Gastroesophageal sphincter (tissue), 4 donors: ENCODE results near the gene GADD45G. TPM values are rescaled to one million over a fixed set of nuclear protein-coding genes. Genes with fewer than 3 reads are reported as not detected.

Experiments
- ATAC-seq: fragments of 150-250 bp; one replicate; pipeline ENCODE4 v1.9.1; 2016; ENCODE audit warnings: mild to moderate bottlenecking, moderate library complexity
- H3K27ac ChIP-seq, 4 donors: fragments of 200-600 bp; sonication (generic) in 3 of 4; 1 replicate in 3 of 4; 2 replicates in 1 of 4; pipeline ENCODE4 v1.5.1; 2016 to 2019
- H3K27me3 ChIP-seq: fragments of 200-600 bp; sonication (generic); one replicate; pipeline ENCODE4 v1.5.1; 2019
- H3K36me3 ChIP-seq, 2 donors: fragments of 200-600 bp; sonication (generic); one replicate each; pipeline ENCODE4 v1.5.1; 2019; ENCODE audit warnings: control low read depth in 1 of 2
- H3K4me1 ChIP-seq, 3 donors: fragments of 200-600 bp; sonication (generic); 1 replicate in 2 of 3; 2 replicates in 1 of 3; pipeline ENCODE4 v1.5.1; 2016 to 2019; ENCODE audit warnings: control low read depth in 2 of 3
- H3K4me3 ChIP-seq, 2 donors: fragments of 200-600 bp; sonication (generic); one replicate each; pipeline ENCODE4 v1.5.1; 2019; ENCODE audit warnings: mild to moderate bottlenecking in 1 of 2, moderate library complexity in 1 of 2
- H3K9me3 ChIP-seq, 3 donors: fragments of 200-600 bp; sonication (generic); one replicate each; pipeline ENCODE4 v1.5.1; 2017 to 2019; ENCODE audit warnings: control low read depth in 2 of 3
- EP300 ChIP-seq: sonication (generic); formaldehyde crosslinking; IDR thresholded peaks from one replicate; pipeline ENCODE4 v1.6.1; 2017; ENCODE audit warnings: antibody characterized with exemption, mild to moderate bottlenecking
- POLR2A ChIP-seq, 2 donors: fragments of 450-650 bp; IDR thresholded peaks; one replicate each; pipeline ENCODE4 v1.6.1; 2017; ENCODE audit warnings: antibody characterized with exemption in 2 of 2, mild to moderate bottlenecking in 2 of 2, moderate library complexity in 1 of 2
- POLR2AphosphoS5 ChIP-seq: sonication (generic); formaldehyde crosslinking; IDR thresholded peaks from one replicate; pipeline ENCODE4 v1.6.1; 2017; ENCODE audit warnings: antibody characterized with exemption
- WGBS, 2 donors: methylation state at CpG; one replicate each; pipeline ENCODE4 v1.1.5; 2018; ENCODE audit warnings: low coverage in 1 of 2; 5-methylcytosine and 5-hydroxymethylcytosine counted together
- total RNA-seq, 4 donors: library from RNA; depleted of rRNA; stranded (reverse); fragments of >200 nt; gene quantifications; one replicate each; pipeline ENCODE4 v1.1.0, GENCODE V29; 2016
- TF ChIP-seq, protein P1 (sequence below), 4 experiments: fragments of 200-600 bp in 2 of 4; fragments of 450-650 bp in 2 of 4; sonication (generic) in 1 of 4; IDR thresholded peaks; one replicate each; pipeline ENCODE4 v1.5.1; 2017 to 2019; ENCODE audit warnings: antibody characterized with exemption in 4 of 4, mild to moderate bottlenecking in 2 of 4, moderate library complexity in 2 of 4

Gene GADD45G
- total RNA-seq, 4 donors from 2014 or later, result 63.5 to 150 (median 91.8) TPM

DNA sequence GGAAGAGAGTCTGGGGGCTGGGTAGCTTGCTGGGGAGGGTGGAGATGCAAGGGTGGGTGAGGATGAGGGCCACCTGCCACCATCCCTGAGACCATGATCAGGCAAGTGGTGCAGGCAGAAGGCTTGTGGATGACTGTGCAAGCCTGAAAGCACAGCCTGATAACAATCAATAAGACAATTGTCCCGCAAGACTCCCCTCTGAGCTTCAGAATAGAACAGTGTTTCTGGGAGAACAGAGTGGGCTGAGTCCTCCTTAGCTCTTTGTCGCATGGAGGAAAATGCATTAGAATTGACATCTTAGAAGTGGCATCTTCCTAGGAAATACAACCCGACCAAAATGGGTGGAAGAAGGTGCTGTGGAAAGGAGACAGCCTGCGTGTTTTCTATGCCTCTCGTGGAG is 6.6 kb downstream of the GADD45G start:
- H3K36me3 ChIP-seq, result peaks cover 0 to 5% of the 10 kb centered on the region in 2 donors
- TF ChIP-seq POLR2AphosphoS5 (no peak), POLR2A (IDR thresholded peaks at IDR 0.05) (no peak), EP300 (no peak)
- TF ChIP-seq, protein P1, sequence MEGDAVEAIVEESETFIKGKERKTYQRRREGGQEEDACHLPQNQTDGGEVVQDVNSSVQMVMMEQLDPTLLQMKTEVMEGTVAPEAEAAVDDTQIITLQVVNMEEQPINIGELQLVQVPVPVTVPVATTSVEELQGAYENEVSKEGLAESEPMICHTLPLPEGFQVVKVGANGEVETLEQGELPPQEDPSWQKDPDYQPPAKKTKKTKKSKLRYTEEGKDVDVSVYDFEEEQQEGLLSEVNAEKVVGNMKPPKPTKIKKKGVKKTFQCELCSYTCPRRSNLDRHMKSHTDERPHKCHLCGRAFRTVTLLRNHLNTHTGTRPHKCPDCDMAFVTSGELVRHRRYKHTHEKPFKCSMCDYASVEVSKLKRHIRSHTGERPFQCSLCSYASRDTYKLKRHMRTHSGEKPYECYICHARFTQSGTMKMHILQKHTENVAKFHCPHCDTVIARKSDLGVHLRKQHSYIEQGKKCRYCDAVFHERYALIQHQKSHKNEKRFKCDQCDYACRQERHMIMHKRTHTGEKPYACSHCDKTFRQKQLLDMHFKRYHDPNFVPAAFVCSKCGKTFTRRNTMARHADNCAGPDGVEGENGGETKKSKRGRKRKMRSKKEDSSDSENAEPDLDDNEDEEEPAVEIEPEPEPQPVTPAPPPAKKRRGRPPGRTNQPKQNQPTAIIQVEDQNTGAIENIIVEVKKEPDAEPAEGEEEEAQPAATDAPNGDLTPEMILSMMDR (IDR thresholded peaks at IDR 0.05), result no peak
- H3K27ac ChIP-seq, result no peak overlapping the region
- no peak for ATAC-seq
- no peak overlapping the region for H3K4me3 ChIP-seq
- 90 to 100% methylated on average over 2 to 4 of the region's 5 CpGs for WGBS, 2 donors
- H3K27me3 ChIP-seq, result no peaks in the 10 kb centered on the region
- no peaks in the 10 kb centered on the region for H3K9me3 ChIP-seq
- peaks cover 0 to 26% (median 3%) of the 10 kb centered on the region in 3 donors for H3K4me1 ChIP-seq

DNA sequence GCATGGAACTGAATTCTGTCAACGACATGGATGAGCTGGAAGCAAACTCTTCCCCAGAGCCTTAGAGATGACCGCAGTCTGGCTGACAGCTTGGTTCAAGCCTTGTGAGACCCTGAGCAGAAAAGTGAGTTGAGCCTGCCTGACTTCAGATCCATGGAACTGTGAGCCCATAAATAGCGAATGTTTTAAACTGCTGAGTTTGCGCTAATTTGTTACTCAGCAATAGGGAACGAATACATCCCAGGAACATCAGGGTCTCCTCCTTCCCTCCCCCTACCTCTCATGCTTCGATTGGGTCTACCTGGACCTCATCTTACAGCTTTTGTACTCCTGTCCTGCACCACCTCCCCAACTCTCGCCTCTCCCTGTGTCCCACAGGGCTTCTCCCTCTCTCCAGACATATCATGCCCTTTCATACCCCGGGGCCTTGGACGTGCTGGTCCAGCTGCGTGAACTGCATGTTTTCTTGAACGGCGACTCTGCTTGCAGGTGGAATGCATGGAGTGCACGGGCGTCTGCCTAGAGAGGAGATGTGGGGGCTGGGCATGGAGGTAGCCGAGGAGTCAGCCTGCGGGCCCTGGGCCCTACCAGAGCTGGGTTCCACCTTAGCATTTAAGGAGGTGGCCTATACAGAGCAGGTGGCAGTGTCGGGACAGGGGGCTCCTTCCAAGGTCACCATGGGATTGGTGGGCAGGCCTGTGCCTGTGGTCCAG is 7.9 kb downstream of the GADD45G start:
- no peaks in the 10 kb centered on the region for H3K27me3 ChIP-seq
- H3K36me3 ChIP-seq, result no peaks in the 10 kb centered on the region
- peaks cover 0 to 20% (median 0%) of the 10 kb centered on the region in 3 donors for H3K4me1 ChIP-seq
- no peak overlapping the region for H3K4me3 ChIP-seq
- no peak overlapping the region for H3K27ac ChIP-seq
- no peak for ATAC-seq
- whole genome bisulfite sequencing, 2 donors, result 88% methylated on average over 6 to 9 of the region's 17 CpGs
- H3K9me3 ChIP-seq, result no peaks in the 10 kb centered on the region
- TF ChIP-seq POLR2AphosphoS5 (no peak), POLR2A (IDR thresholded peaks at IDR 0.05) (no peak), EP300 (no peak)
- TF ChIP-seq, protein P1 (IDR thresholded peaks at IDR 0.05), result no peak

DNA sequence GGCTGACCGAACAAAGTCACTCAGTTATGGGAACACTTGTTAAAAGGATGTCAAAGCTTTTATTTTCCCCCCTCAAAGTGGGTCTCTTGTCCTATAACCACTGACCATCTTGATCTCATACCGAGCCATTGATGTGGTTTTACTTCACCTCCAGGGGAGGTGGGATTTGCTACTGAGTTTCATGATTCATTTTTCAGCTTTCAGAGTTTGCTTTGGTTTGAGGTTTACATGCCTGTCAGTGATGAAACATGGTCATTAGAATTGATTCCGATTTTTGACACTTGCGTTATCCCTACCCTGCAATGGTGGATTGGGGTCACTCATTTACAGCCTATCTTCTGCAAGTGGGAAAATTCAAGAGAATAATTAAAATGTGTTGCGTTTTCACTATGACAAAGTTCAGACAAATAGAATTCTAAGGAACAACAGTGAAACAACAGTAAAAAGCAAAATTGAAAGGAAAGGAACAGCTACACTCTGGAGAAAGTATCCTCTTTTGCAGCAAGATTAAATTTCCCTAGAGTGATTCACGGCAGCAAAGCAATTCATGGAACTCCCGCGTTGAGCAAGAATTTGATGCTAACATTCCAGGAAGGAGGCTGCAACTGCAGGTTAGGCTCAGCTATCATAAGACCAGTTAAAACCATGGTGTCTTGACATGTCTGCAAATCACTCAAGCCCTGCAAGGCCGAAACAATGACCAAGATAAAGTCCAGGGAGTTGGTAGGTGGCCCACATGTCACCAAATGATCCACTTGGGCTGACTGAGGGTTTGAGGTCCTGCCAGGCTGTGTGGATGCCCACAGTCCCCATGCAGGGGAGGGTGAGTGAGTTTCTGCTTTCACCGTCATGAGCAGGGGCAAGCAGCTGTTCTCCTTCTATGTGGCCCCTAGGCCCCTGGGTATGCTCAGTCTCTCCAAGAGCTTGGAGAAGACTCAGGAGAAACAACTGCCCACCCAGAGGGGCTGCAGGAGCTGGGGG is 9.4 kb downstream of the GADD45G start:
- 86 to 88% methylated on average over 6 to 9 of the region's 10 CpGs for WGBS, 2 donors
- Histone ChIP-seq H3K36me3 (no peaks in the 10 kb centered on the region), H3K4me3 (no peak overlapping the region), H3K27me3 (no peaks in the 10 kb centered on the region), H3K9me3 (no peaks in the 10 kb centered on the region), H3K27ac (no peak overlapping the region), H3K4me1 (peaks cover 0 to 22% (median 0%) of the 10 kb centered on the region in 3 donors)
- no peak for ATAC-seq
- no peak for TF ChIP-seq POLR2AphosphoS5
- TF ChIP-seq, protein P1 (IDR thresholded peaks at IDR 0.05), result no peak
- TF ChIP-seq EP300, result no peak
- TF ChIP-seq POLR2A (IDR thresholded peaks at IDR 0.05), result no peak

DNA sequence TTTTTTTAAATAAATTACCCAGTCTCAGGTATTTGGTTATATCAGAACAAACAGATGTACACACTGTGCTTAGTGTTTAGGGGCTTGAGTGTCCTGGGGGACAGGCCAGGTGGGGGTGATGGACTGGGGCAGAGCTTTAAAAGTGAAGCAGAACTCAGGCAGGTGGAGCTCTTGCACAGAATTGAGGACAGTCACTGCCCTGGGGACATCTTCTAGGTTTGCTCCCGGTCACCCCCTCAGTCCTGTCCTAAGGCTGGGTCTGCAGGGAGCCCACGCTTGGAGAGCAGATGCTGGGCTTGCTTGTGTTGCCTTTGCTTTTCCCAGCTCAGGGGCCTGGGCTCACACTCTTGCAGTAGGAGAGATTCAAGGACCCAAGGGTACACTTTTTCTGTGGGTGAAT is 10.8 kb downstream of the GADD45G start:
- H3K9me3 ChIP-seq, result no peaks in the 10 kb centered on the region
- H3K36me3 ChIP-seq, result no peaks in the 10 kb centered on the region
- H3K27me3 ChIP-seq, result no peaks in the 10 kb centered on the region
- TF ChIP-seq EP300 (no peak), POLR2AphosphoS5 (no peak), POLR2A (IDR thresholded peaks at IDR 0.05) (no peak)
- TF ChIP-seq, protein P1 (IDR thresholded peaks at IDR 0.05), result no peak
- peaks cover 0 to 36% (median 3%) of the 10 kb centered on the region in 3 donors for H3K4me1 ChIP-seq
- no peak for ATAC-seq
- H3K4me3 ChIP-seq, result no peak overlapping the region
- H3K27ac ChIP-seq, result no peak overlapping the region
- WGBS, 2 donors, result 100% methylated on average over 2 of the region's 2 CpGs; no CpG with 5 or more reads in 1 of the 2 donors
